Measurements from ENCODE around the gene COL1A1. TPM values are rescaled to one million over a fixed set of nuclear protein-coding genes. Genes with fewer than 3 reads are reported as not detected.

COL1A1 gene
- total RNA-seq, 1 experiment from 2014 or later: 23.4 TPM

DNA sequence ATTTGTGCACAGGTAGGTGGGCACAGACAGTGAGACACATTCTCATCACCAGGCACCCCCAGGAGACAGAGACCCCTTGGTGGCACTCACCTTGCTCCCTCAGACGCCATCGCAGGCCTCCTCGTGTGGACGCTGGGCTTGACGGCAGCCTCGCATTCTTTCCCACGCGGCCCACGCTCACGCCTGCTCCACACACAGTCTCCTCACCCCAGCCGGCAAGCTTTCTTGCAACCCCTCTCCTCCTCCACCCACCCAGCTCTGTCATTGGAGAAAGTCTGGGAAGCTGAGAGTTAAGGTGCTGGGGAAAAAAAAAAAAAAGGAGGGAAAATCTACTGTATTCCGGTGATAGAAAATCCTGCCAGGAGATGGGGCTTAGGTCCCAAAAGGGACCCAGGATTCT lies 20.8 kb downstream of the COL1A1 start:
- Mint-ChIP-seq H3K27ac (ENCODE audit: unreplicated experiment) (no peak overlapping the region), H3K4me3 (ENCODE audit: unreplicated experiment) (no peak overlapping the region), H3K9me3 (ENCODE audit: unreplicated experiment) (no peaks in the 10 kb centered on the region), H3K27me3 (ENCODE audit: insufficient read depth, unreplicated experiment) (no peaks in the 10 kb centered on the region), H3K36me3 (ENCODE audit: insufficient read depth, unreplicated experiment) (no peaks in the 10 kb centered on the region), H3K4me1 (ENCODE audit: low read depth, unreplicated experiment) (peaks cover 24% of the 10 kb centered on the region)
- no peaks in the 10 kb centered on the region for H3K36me3 ChIP-seq (ENCODE audit: control insufficient read depth, insufficient read depth, low read length)
- CTCF ChIA-PET: interaction anchor here (0.7 to 1.0 kb wide), 2 partner anchors 12 to 18 kb away, joined by 3 to 5 read pairs; no protein-coding TSS in a partner anchor
- POLR2A ChIA-PET: interaction anchor here (0.6 kb wide), 1 partner anchor 166 kb away, joined by 4 read pairs; no protein-coding TSS in a partner anchor
- TF ChIP-seq, protein P1, sequence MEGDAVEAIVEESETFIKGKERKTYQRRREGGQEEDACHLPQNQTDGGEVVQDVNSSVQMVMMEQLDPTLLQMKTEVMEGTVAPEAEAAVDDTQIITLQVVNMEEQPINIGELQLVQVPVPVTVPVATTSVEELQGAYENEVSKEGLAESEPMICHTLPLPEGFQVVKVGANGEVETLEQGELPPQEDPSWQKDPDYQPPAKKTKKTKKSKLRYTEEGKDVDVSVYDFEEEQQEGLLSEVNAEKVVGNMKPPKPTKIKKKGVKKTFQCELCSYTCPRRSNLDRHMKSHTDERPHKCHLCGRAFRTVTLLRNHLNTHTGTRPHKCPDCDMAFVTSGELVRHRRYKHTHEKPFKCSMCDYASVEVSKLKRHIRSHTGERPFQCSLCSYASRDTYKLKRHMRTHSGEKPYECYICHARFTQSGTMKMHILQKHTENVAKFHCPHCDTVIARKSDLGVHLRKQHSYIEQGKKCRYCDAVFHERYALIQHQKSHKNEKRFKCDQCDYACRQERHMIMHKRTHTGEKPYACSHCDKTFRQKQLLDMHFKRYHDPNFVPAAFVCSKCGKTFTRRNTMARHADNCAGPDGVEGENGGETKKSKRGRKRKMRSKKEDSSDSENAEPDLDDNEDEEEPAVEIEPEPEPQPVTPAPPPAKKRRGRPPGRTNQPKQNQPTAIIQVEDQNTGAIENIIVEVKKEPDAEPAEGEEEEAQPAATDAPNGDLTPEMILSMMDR (IDR thresholded peaks at IDR 0.05; ENCODE audit: insufficient read depth in 1 of 2, low read depth in 1 of 2, low read length in 1 of 2, severe bottlenecking in 1 of 2, unreplicated experiment in 1 of 2): no peak
- no peak overlapping the region for H3K4me3 ChIP-seq (ENCODE audit: low read depth, low read length)
- no peaks in the 10 kb centered on the region for H3K9me3 ChIP-seq
- H3K4me1 ChIP-seq: peaks cover 28% of the 10 kb centered on the region
- no peaks in the 10 kb centered on the region for H3K27me3 ChIP-seq (replicated peaks; ENCODE audit: control insufficient read depth, insufficient read depth, low read length)
- DNase-seq: no peak
- intact Hi-C loops (cut with micrococcal nuclease; ENCODE audit: unreplicated experiment): no loop called here
- BruUV-seq (replicated peaks): no TSS peak

DNA sequence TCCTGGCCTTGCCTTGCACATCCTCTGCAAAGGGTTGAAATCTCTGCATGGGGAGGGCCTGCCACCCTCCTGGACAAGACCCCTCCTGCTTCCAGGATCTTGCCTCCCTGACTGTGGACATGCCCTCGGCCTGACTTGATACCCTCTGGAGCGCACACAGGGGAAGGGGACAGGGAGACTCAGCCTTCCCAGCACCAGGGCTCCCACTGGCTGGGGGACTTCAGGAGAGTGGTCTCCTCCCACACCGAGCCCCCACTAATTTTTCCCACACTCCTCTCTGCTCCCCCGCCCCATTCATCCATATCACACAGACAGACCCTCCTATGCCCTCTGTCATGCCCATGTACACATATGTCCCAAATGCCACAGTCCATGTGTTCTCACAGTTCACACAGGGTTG lies 21.3 kb downstream of the COL1A1 start:
- Mint-ChIP-seq H3K27me3 (ENCODE audit: insufficient read depth, unreplicated experiment) (no peaks in the 10 kb centered on the region), H3K36me3 (ENCODE audit: insufficient read depth, unreplicated experiment) (no peaks in the 10 kb centered on the region), H3K9me3 (ENCODE audit: unreplicated experiment) (no peaks in the 10 kb centered on the region), H3K4me3 (ENCODE audit: unreplicated experiment) (no peak overlapping the region), H3K27ac (ENCODE audit: unreplicated experiment) (no peak overlapping the region), H3K4me1 (ENCODE audit: low read depth, unreplicated experiment) (peaks cover 26% of the 10 kb centered on the region)
- TF ChIP-seq, protein P1 (IDR thresholded peaks at IDR 0.05; ENCODE audit: insufficient read depth in 1 of 2, low read depth in 1 of 2, low read length in 1 of 2, severe bottlenecking in 1 of 2, unreplicated experiment in 1 of 2): no peak
- no peaks in the 10 kb centered on the region for H3K27me3 ChIP-seq (replicated peaks; ENCODE audit: control insufficient read depth, insufficient read depth, low read length)
- H3K4me3 ChIP-seq (ENCODE audit: low read depth, low read length): no peak overlapping the region
- no peaks in the 10 kb centered on the region for H3K9me3 ChIP-seq
- no peak for DNase-seq
- BruUV-seq (replicated peaks): no TSS peak
- H3K36me3 ChIP-seq (ENCODE audit: control insufficient read depth, insufficient read depth, low read length): no peaks in the 10 kb centered on the region
- intact Hi-C loops (cut with micrococcal nuclease; ENCODE audit: unreplicated experiment): no loop called here
- ChIA-PET POLR2A (interaction anchor here (0.6 kb wide), 1 partner anchor 167 kb away, joined by 4 read pairs; no protein-coding TSS in a partner anchor), CTCF (interaction anchor here (0.7 kb wide), 1 partner anchor 18 kb away, joined by 5 read pairs; no protein-coding TSS in a partner anchor)
- H3K4me1 ChIP-seq: peaks cover 34% of the 10 kb centered on the region

DNA sequence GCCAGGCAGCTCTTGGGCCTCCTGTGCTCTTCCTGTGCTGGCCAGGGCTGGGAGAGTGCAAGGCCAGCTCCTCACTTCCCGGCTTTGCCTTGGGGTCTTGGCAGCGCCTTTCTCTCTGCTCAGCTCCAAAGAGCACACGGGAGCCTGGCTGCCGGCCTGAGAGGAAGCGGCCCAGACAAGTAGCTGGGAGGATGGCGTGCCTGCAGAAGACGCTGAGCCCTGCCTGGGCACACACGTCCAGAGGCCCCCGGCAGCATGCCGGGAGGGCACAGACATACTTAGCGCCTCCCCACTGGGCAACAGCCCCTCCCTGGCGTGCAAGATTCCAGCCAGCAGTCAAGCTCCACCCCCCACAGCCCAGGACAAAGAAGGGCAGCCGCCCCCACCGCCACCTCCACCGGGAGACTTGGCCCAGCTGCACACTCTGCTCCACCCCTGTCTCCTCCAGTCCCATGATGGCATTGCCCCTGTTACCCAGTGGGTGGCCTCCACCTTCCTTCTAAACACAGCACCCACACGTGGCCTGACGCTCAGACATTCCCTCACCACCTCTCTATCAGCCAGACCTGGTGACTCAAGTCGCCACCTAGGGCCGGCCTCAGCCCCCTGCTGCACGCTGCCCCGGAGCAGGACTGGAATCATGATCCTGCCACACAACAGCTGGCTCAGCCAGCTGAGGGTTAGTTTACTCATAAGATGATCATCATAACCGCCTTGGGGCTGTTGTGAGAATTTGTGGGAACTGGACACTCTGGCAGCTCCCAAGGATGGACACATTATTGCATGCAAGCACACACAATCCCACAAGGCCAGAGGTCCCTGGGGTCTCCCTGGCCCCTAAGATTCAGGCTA lies 23.2 kb downstream of the COL1A1 start:
- no peak overlapping the region for H3K4me3 ChIP-seq (ENCODE audit: low read depth, low read length)
- no peaks in the 10 kb centered on the region for H3K27me3 ChIP-seq (replicated peaks; ENCODE audit: control insufficient read depth, insufficient read depth, low read length)
- TF ChIP-seq, protein P1 (IDR thresholded peaks at IDR 0.05; ENCODE audit: insufficient read depth in 1 of 2, low read depth in 1 of 2, low read length in 1 of 2, severe bottlenecking in 1 of 2, unreplicated experiment in 1 of 2): peak; percentile 90 to 91
- intact Hi-C loops (cut with micrococcal nuclease; ENCODE audit: unreplicated experiment): no loop called here
- H3K9me3 ChIP-seq: no peaks in the 10 kb centered on the region
- Mint-ChIP-seq H3K9me3 (ENCODE audit: unreplicated experiment) (no peaks in the 10 kb centered on the region), H3K4me3 (ENCODE audit: unreplicated experiment) (peak overlapping the region; percentile 36), H3K4me1 (ENCODE audit: low read depth, unreplicated experiment) (peaks cover 20% of the 10 kb centered on the region), H3K27me3 (ENCODE audit: insufficient read depth, unreplicated experiment) (no peaks in the 10 kb centered on the region), H3K27ac (ENCODE audit: unreplicated experiment) (peak overlapping the region; percentile 10), H3K36me3 (ENCODE audit: insufficient read depth, unreplicated experiment) (no peaks in the 10 kb centered on the region)
- no TSS peak for BruUV-seq (replicated peaks)
- CTCF ChIA-PET: interaction anchor here (0.6 to 3.8 kb wide), 16 partner anchors 8 to 317 kb away, joined by 3 to 34 read pairs (median 4); partner anchors contain the start of gene COL1A1
- no peaks in the 10 kb centered on the region for H3K36me3 ChIP-seq (ENCODE audit: control insufficient read depth, insufficient read depth, low read length)
- POLR2A ChIA-PET: interaction anchor here (0.7 kb wide), 1 partner anchor 345 kb away, joined by 3 read pairs; no protein-coding TSS in a partner anchor
- peaks cover 31% of the 10 kb centered on the region for H3K4me1 ChIP-seq
- peak; percentile 85 for DNase-seq

Data from Caco-2 (cell line).